ENCODE measurements around the gene CIC. TPM values are rescaled to one million over a fixed set of nuclear protein-coding genes. Genes with fewer than 3 reads are reported as not detected.

Gene CIC
- total RNA-seq, 2 experiments from 2014 or later: 114 to 119 TPM

GRCh38 chr19:42249149-42249750 lies 19.8 kb upstream of the CIC start:
- Histone ChIP-seq H3K4me1 (ENCODE audit: insufficient read depth, low read length) (peaks cover 47% of the 10 kb centered on the region), H3K9me3 (ENCODE audit: control insufficient read depth in 1 of 2, insufficient read depth in 1 of 2, low read length in 2 of 2) (no peaks in the 10 kb centered on the region), H3K27ac (ENCODE audit: low read depth in 1 of 2, low read length in 2 of 2) (no peak overlapping the region), H3K4me3 (ENCODE audit: low read length) (no peak overlapping the region), H3K36me3 (ENCODE audit: insufficient read depth, low read length) (peaks cover 18% of the 10 kb centered on the region), H3K27me3 (ENCODE audit: control insufficient read depth in 1 of 2, insufficient read depth in 2 of 2, low read length in 2 of 2) (no peaks in the 10 kb centered on the region)
- no peak for TF ChIP-seq CTCF (IDR thresholded peaks at IDR 0.05)
- Mint-ChIP-seq H3K36me3 (ENCODE audit: low read depth) (peaks cover 16% of the 10 kb centered on the region), H3K4me3 (peak overlapping the region; percentile 25), H3K27me3 (no peaks in the 10 kb centered on the region), H3K4me1 (ENCODE audit: low read depth) (peaks cover 38% of the 10 kb centered on the region), H3K9me3 (no peaks in the 10 kb centered on the region), H3K27ac (no peak overlapping the region)
- CTCF ChIA-PET: no interaction called here
- ATAC-seq (ENCODE audit: poor library complexity) (no peak), DNase-seq (peak in 1 of 14 experiments; percentile 34)
- POLR2A ChIA-PET: interaction anchor here (1.0 kb wide), 1 partner anchor 28 kb away, joined by 3 read pairs; no protein-coding TSS in a partner anchor
- intact Hi-C loops (cut with DNase I, micrococcal nuclease): no loop called here

GRCh38 chr19:42249769-42250168 lies 19.3 kb upstream of the CIC start:
- H3K4me1 ChIP-seq (ENCODE audit: insufficient read depth, low read length): peaks cover 44% of the 10 kb centered on the region

GRCh38 chr19:42250183-42250665 lies 18.8 kb upstream of the CIC start:
- no peak for ATAC-seq (ENCODE audit: poor library complexity)
- peak overlapping the region; percentile 70 for H3K4me3 Mint-ChIP-seq
- H3K36me3 Mint-ChIP-seq (ENCODE audit: low read depth): peaks cover 16% of the 10 kb centered on the region
- peaks cover 18% of the 10 kb centered on the region for H3K36me3 ChIP-seq (ENCODE audit: insufficient read depth, low read length)
- no peak for TF ChIP-seq CTCF (IDR thresholded peaks at IDR 0.05)
- CTCF ChIA-PET: no interaction called here
- no peak overlapping the region for H3K4me3 ChIP-seq (ENCODE audit: low read length)
- H3K9me3 Mint-ChIP-seq: no peaks in the 10 kb centered on the region
- peak overlapping the region; percentile 79 for H3K27ac Mint-ChIP-seq
- H3K4me1 ChIP-seq (ENCODE audit: insufficient read depth, low read length): peaks cover 40% of the 10 kb centered on the region
- H3K27me3 ChIP-seq (ENCODE audit: control insufficient read depth in 1 of 2, insufficient read depth in 2 of 2, low read length in 2 of 2): no peaks in the 10 kb centered on the region
- H3K27ac ChIP-seq (ENCODE audit: low read depth in 1 of 2, low read length in 2 of 2): peak overlapping the region in 1 of 2 donors; percentile 46
- H3K27me3 Mint-ChIP-seq: no peaks in the 10 kb centered on the region
- no peak for DNase-seq
- no peaks in the 10 kb centered on the region for H3K9me3 ChIP-seq (ENCODE audit: control insufficient read depth in 1 of 2, insufficient read depth in 1 of 2, low read length in 2 of 2)
- POLR2A ChIA-PET: interaction anchor here (0.7 to 1.5 kb wide), 5 partner anchors 29 to 118 kb away, joined by 3 to 6 read pairs (median 3); partner anchors contain the start of genes PAFAH1B3, POU2F2 and PRR19
- intact Hi-C loops (cut with DNase I, micrococcal nuclease): no loop called here
- peaks cover 29% of the 10 kb centered on the region for H3K4me1 Mint-ChIP-seq (ENCODE audit: low read depth)

More at GRCh38 chr19:42249769-42250168, 19.3 kb upstream of the CIC start:
- DNase-seq (no peak), ATAC-seq (ENCODE audit: poor library complexity) (no peak)
- no peak overlapping the region for H3K4me3 ChIP-seq (ENCODE audit: low read length)
- TF ChIP-seq CTCF (IDR thresholded peaks at IDR 0.05): no peak
- H3K9me3 ChIP-seq (ENCODE audit: control insufficient read depth in 1 of 2, insufficient read depth in 1 of 2, low read length in 2 of 2): no peaks in the 10 kb centered on the region
- Mint-ChIP-seq H3K9me3 (no peaks in the 10 kb centered on the region), H3K36me3 (ENCODE audit: low read depth) (peaks cover 16% of the 10 kb centered on the region), H3K27ac (peak overlapping the region; percentile 79), H3K27me3 (no peaks in the 10 kb centered on the region), H3K4me1 (ENCODE audit: low read depth) (peaks cover 33% of the 10 kb centered on the region), H3K4me3 (peak overlapping the region; percentile 70)
- H3K36me3 ChIP-seq (ENCODE audit: insufficient read depth, low read length): peaks cover 18% of the 10 kb centered on the region
- H3K27ac ChIP-seq (ENCODE audit: low read depth in 1 of 2, low read length in 2 of 2): no peak overlapping the region
- CTCF ChIA-PET: no interaction called here
- no peaks in the 10 kb centered on the region for H3K27me3 ChIP-seq (ENCODE audit: control insufficient read depth in 1 of 2, insufficient read depth in 2 of 2, low read length in 2 of 2)
- POLR2A ChIA-PET: interaction anchor here (1.0 kb wide), 1 partner anchor 29 kb away, joined by 3 read pairs; no protein-coding TSS in a partner anchor
- intact Hi-C loops (cut with DNase I, micrococcal nuclease): no loop called here

Measured in CD4-positive, alpha-beta T cell (primary cell).